ENCODE data around the gene CHRNA7. TPM values are rescaled to one million over a fixed set of nuclear protein-coding genes. Genes with fewer than 3 reads are reported as not detected.

CHRNA7 gene
- total RNA-seq, 1 donor from 2014 or later, result 2.6 TPM

GRCh38 chr15:32218666-32219065 lies 188.4 kb downstream of the CHRNA7 start:
- H3K4me1 ChIP-seq, result no peaks in the 10 kb centered on the region
- no peak for TF ChIP-seq CTCF (IDR thresholded peaks at IDR 0.05)
- H3K27me3 ChIP-seq, result no peaks in the 10 kb centered on the region
- no peak for DNase-seq (ENCODE audit: low spot score in 2 of 2)
- peaks cover 0 to 15% of the 10 kb centered on the region in 2 donors for H3K9me3 ChIP-seq
- H3K36me3 ChIP-seq, result no peaks in the 10 kb centered on the region
- no peak overlapping the region for H3K4me3 ChIP-seq
- intact Hi-C loops (cut with DNase I), result no loop called here
- H3K27ac ChIP-seq, result no peak overlapping the region

Other genes with a start within 250 kb of the CHRNA7 start
- gene OTUD7A, start 159.8 kb upstream of the CHRNA7 start, total RNA-seq, result 1.3 TPM

Measured in ascending aorta (tissue), 2 donors.